IMR-90 (cell line): Measurements from ENCODE around the gene SLC8A3.

Experiments
- BHLHE40 ChIP-seq: fragments of 150-350 bp; IDR thresholded peaks from 2 replicates; pipeline ENCODE4 v1.6.1; 2016; ENCODE audit warnings: mild to moderate bottlenecking, low read depth, low read length
- CEBPB ChIP-seq: IDR thresholded peaks from 2 replicates; pipeline ENCODE4 v1.6.1; 2012; ENCODE audit warnings: low read depth, low read length, improper control_type of control experiment
- CTCF ChIP-seq: conservative IDR thresholded peaks from 2 replicates; pipeline ENCODE4 v1.5.1; 2012; ENCODE audit warnings: mild to moderate bottlenecking, low read depth, low read length, improper control_type of control experiment
- ELK1 ChIP-seq: fragments of 150-350 bp; IDR thresholded peaks from 2 replicates; pipeline ENCODE4 v1.6.1; 2016; ENCODE audit warnings: low read depth, mild to moderate bottlenecking, low read length, moderate library complexity, borderline replicate concordance
- FOS ChIP-seq: fragments of 150-350 bp; IDR thresholded peaks from 2 replicates; pipeline ENCODE4 v1.6.1; 2016; ENCODE audit warnings: low read depth, low read length
- MAFK ChIP-seq: IDR thresholded peaks from 2 replicates; pipeline ENCODE4 v1.6.1; 2012; ENCODE audit warnings: low read depth, low read length, improper control_type of control experiment
- MAZ ChIP-seq: IDR thresholded peaks from 2 replicates; pipeline ENCODE4 v1.6.1; 2012; ENCODE audit warnings: low read depth, mild to moderate bottlenecking, low read length, improper control_type of control experiment, moderate library complexity, borderline replicate concordance
- POLR2A ChIP-seq: IDR thresholded peaks from 2 replicates; pipeline ENCODE4 v1.6.1; 2012; ENCODE audit warnings: mild to moderate bottlenecking, low read depth, low read length
- RAD21 ChIP-seq: IDR thresholded peaks from 2 replicates; pipeline ENCODE4 v1.6.1; 2012; ENCODE audit warnings: low read length, improper control_type of control experiment
- RCOR1 ChIP-seq: IDR thresholded peaks from 2 replicates; pipeline ENCODE4 v1.6.1; 2012; ENCODE audit warnings: mild to moderate bottlenecking, low read length, improper control_type of control experiment; ENCODE audit not compliant: insufficient replicate concordance
- RFX5 ChIP-seq: IDR thresholded peaks from 2 replicates; pipeline ENCODE4 v1.8.0; 2012; ENCODE audit warnings: low read depth, mild to moderate bottlenecking, low read length, moderate library complexity

- TF ChIP-seq CTCF (no peak), POLR2A (no peak), BHLHE40 (no peak), RCOR1 (no peak), MAFK (no peak), RAD21 (no peak), CEBPB (no peak), RFX5 (no peak), MAZ (no peak), ELK1 (no peak), FOS (no peak)
Measured at GRCh38 chr14:70116278-70116677, 72.5 kb downstream of the SLC8A3 start.
